NCI-H2196 (cell line): ENCODE data around the gene PARP1.

Source experiments
- DNase-seq: peaks from one replicate; lab custom pipeline; 2025; ENCODE audit not compliant: unreplicated experiment; lab: John Stamatoyannopoulos, UW

Gene PARP1

DNA sequence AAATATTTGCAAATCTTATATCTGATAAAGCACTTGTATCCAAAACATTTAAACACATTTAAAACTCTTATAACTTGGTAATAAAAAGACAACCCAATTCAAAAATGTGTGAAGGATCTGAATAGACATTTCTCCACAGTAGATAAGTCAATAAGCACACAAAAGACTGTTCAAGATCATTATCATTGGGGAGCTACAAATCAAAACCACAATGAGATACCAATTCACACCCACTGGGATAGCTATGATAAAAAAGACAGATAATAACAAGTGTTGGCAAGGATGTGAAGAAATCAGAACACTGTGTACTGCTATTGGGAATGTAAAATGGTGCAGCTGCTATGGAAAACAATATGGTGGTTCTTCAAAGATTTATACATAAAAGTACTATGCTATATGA lies 93.8 kb downstream of the PARP1 start:
- DNase-seq = no peak

DNA sequence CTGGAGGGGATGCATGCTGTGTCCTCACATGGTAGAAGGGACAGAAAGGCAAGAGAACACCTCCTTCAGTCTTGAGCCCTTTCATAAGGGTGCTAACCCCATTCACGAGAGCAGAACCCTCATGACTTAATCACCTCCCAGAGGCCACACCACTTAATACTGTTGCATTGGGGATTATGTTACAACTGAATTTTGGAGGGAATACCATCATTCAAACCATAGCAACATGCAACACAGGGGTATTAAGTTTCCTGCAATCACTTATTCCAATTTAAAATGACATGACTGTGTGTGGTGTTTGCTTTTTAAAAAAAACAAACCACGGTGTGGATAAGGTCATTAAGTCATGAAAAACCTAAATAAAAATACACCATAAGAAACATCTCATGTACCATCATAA lies 95.8 kb downstream of the PARP1 start:
- no peak for DNase-seq

DNA sequence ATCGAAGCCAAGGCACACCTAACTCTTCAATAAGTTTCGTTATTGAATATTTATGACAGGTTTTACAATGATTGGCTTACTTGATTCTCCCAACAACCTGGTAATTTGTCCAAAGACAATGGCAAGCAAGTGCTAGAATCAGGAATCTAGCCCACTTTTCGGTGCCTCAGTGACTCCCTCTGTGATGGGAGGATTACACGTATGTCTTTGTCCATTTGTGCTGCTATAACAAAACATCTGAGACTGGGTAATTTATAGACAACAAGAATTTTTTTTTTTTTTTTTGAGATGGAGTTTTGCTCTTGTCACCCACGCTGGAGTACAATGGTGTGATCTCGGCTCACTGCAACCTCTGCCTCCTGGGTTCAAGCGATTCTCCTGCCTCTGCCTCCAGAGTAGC lies 96.5 kb downstream of the PARP1 start:
- DNase-seq = no peak
